H1 (cell line): ENCODE results near the gene CAPN11.

Experiments
- ASH2L ChIP-seq: fragments of 200-600, 300-600 bp; sonication (generic); IDR thresholded peaks from one replicate; pipeline ENCODE4 v1.7.1; 2017; ENCODE audit warnings: low read length
- CBX8 ChIP-seq: fragments of 300-800, 300-1000 bp; sonication (generic); IDR thresholded peaks from 2 replicates; pipeline ENCODE4 v1.7.1; 2016; ENCODE audit warnings: low read depth, low read length, borderline replicate concordance
- EGR1 ChIP-seq: IDR thresholded peaks from 2 replicates; pipeline ENCODE4 v1.6.1; 2011; ENCODE audit warnings: low read depth, low read length, borderline replicate concordance
- EP300 ChIP-seq, 2 experiments: IDR thresholded peaks; 1 replicate in 1 of 2; 2 replicates in 1 of 2; pipeline ENCODE4 v1.6.1; 2011 to 2012; ENCODE audit warnings: low read depth in 2 of 2, low read length in 2 of 2, mild to moderate bottlenecking in 2 of 2, borderline replicate concordance in 1 of 2, inconsistent platforms in 1 of 2, moderate library complexity in 1 of 2
- FOSL1 ChIP-seq: IDR thresholded peaks from 2 replicates; pipeline ENCODE4 v1.6.1; 2011; ENCODE audit warnings: mild to moderate bottlenecking, low read depth, low read length, moderate library complexity; ENCODE audit not compliant: insufficient read depth
- KDM5A ChIP-seq: fragments of 200-600 bp; IDR thresholded peaks from 2 replicates; pipeline ENCODE4 v1.7.1; 2012; ENCODE audit warnings: mild to moderate bottlenecking, low read length, inconsistent platforms, mixed read lengths
- POLR2A ChIP-seq, 2 experiments: IDR thresholded peaks; 1 replicate in 1 of 2; 2 replicates in 1 of 2; pipeline ENCODE4 v1.6.1; 2011; ENCODE audit warnings: low read depth in 2 of 2, low read length in 2 of 2, mild to moderate bottlenecking in 2 of 2; ENCODE audit errors: control extremely low read depth in 1 of 2
- POLR2AphosphoS5 ChIP-seq: IDR thresholded peaks from 2 replicates; pipeline ENCODE4 v1.6.1; 2011; ENCODE audit warnings: low read depth, low read length
- POU5F1 ChIP-seq: IDR thresholded peaks from 2 replicates; pipeline ENCODE4 v1.6.1; 2011; ENCODE audit warnings: low read depth, mild to moderate bottlenecking, low read length, moderate library complexity
- ZNF274 ChIP-seq: IDR thresholded peaks from 2 replicates; pipeline ENCODE4 v1.7.0; 2012; ENCODE audit warnings: low read length, borderline replicate concordance; ENCODE audit errors: extremely low read depth
- TF ChIP-seq, protein P1 (sequence below): IDR thresholded peaks from 2 replicates; pipeline ENCODE4 v1.6.1; 2011; ENCODE audit warnings: low read depth, mild to moderate bottlenecking, low read length; ENCODE audit not compliant: insufficient read depth
- TF ChIP-seq, protein P2 (sequence below): IDR thresholded peaks from 2 replicates; pipeline ENCODE4 v1.6.1; 2011; ENCODE audit warnings: low read length, improper control_type of control experiment
- TF ChIP-seq, protein P3 (sequence below), 3 experiments: IDR thresholded peaks; 1 replicate in 2 of 3; 2 replicates in 1 of 3; pipeline versions ENCODE4 v1.5.1 to v1.6.1; 2011; ENCODE audit warnings: low read length in 3 of 3, mild to moderate bottlenecking in 3 of 3, inconsistent platforms in 2 of 3, low read depth in 1 of 3, moderate library complexity in 1 of 3; ENCODE audit not compliant: insufficient read depth in 1 of 3; ENCODE audit errors: control extremely low read depth in 1 of 3

DNA sequence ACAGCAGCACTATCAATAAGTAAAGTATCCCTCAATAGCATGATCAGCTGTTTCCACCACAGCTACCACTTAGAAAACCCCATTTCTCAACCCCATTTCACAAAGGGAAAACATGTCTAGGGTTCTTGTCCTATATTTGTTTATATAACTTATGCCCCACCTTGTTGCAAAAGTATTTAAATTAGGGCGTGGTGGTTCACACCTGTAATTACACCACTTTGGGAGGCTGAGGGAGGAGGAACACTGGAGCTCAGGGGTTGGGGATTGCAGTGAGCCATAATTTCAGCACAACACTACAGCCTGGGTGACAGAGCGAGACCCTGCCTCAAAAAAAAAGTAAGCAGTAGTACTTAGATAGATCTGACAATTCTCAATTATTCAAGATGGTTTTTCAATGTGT is 35.1 kb upstream of the CAPN11 start:
- TF ChIP-seq EGR1 (no peak), POU5F1 (no peak), FOSL1 (no peak), CBX8 (no peak), EP300 (IDR thresholded peaks at IDR 0.05; ENCODE audit: borderline replicate concordance in 1 of 2, low read depth in 2 of 2, low read length in 2 of 2) (no peak), ZNF274 (no peak), POLR2AphosphoS5 (no peak), KDM5A (no peak), ASH2L (no peak), POLR2A (IDR thresholded peaks at IDR 0.05; ENCODE audit: control extremely low read depth in 1 of 2, low read depth in 2 of 2, low read length in 2 of 2) (no peak)
- TF ChIP-seq, protein P1, sequence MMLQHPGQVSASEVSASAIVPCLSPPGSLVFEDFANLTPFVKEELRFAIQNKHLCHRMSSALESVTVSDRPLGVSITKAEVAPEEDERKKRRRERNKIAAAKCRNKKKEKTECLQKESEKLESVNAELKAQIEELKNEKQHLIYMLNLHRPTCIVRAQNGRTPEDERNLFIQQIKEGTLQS: no peak
- TF ChIP-seq, protein P2, sequence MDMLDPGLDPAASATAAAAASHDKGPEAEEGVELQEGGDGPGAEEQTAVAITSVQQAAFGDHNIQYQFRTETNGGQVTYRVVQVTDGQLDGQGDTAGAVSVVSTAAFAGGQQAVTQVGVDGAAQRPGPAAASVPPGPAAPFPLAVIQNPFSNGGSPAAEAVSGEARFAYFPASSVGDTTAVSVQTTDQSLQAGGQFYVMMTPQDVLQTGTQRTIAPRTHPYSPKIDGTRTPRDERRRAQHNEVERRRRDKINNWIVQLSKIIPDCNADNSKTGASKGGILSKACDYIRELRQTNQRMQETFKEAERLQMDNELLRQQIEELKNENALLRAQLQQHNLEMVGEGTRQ: no peak
- TF ChIP-seq, protein P3, sequence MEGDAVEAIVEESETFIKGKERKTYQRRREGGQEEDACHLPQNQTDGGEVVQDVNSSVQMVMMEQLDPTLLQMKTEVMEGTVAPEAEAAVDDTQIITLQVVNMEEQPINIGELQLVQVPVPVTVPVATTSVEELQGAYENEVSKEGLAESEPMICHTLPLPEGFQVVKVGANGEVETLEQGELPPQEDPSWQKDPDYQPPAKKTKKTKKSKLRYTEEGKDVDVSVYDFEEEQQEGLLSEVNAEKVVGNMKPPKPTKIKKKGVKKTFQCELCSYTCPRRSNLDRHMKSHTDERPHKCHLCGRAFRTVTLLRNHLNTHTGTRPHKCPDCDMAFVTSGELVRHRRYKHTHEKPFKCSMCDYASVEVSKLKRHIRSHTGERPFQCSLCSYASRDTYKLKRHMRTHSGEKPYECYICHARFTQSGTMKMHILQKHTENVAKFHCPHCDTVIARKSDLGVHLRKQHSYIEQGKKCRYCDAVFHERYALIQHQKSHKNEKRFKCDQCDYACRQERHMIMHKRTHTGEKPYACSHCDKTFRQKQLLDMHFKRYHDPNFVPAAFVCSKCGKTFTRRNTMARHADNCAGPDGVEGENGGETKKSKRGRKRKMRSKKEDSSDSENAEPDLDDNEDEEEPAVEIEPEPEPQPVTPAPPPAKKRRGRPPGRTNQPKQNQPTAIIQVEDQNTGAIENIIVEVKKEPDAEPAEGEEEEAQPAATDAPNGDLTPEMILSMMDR (IDR thresholded peaks at IDR 0.05; ENCODE audit: control extremely low read depth in 1 of 3, insufficient read depth in 1 of 3, low read depth in 1 of 3, low read length in 3 of 3): no peak
